HG03064 (cell line): ENCODE results near the gene CPA1.
"Not testable (repeated sequence)": the region's sequence is repeated elsewhere in the genome, so short reads cannot be mapped to it uniquely, and the experiment has no call there.

Experiments used
- ATAC-seq: cut with Tn5 transposase; IDR thresholded peaks from one replicate; pipeline ENCODE4 v1.9.1; 2021; ENCODE audit warnings: low read depth; ENCODE audit not compliant: unreplicated experiment

Gene CPA1

GRCh38 chr7:130371046-130371445 lies 9.2 kb upstream of the CPA1 start:
- no peak for ATAC-seq

- ATAC-seq = no peak
Measured at GRCh38 chr7:130372402-130373165, 7.7 kb upstream of the CPA1 start.

GRCh38 chr7:130374507-130374906 lies 5.8 kb upstream of the CPA1 start:
- ATAC-seq = no peak

- not testable (repeated sequence) for ATAC-seq
Measured at GRCh38 chr7:130376461-130376860, 3.8 kb upstream of the CPA1 start.

GRCh38 chr7:130377178-130377577 lies 3.1 kb upstream of the CPA1 start:
- no peak for ATAC-seq

GRCh38 chr7:130379019-130379418 lies 1.3 kb upstream of the CPA1 start:
- no peak for ATAC-seq

GRCh38 chr7:130379532-130379920 lies 768 bp upstream of the CPA1 start:
- no peak for ATAC-seq

GRCh38 chr7:130380861-130381455 lies 664 bp downstream of the CPA1 start:
- no peak for ATAC-seq

- no peak for ATAC-seq
Measured at GRCh38 chr7:130381468-130382312, 1.4 kb downstream of the CPA1 start.

- ATAC-seq = no peak
Measured at GRCh38 chr7:130383187-130383980, 3.1 kb downstream of the CPA1 start.

- no peak for ATAC-seq
Measured at GRCh38 chr7:130384371-130384801, 4.1 kb downstream of the CPA1 start.

- no peak for ATAC-seq
Measured at GRCh38 chr7:130384841-130385599, 4.7 kb downstream of the CPA1 start.

GRCh38 chr7:130385600-130386066 lies 5.3 kb downstream of the CPA1 start:
- ATAC-seq = no peak

- no peak for ATAC-seq
Measured at GRCh38 chr7:130386876-130387275, 6.6 kb downstream of the CPA1 start.

GRCh38 chr7:130387306-130387627 lies 7.0 kb downstream of the CPA1 start:
- ATAC-seq = no peak

GRCh38 chr7:130387628-130388403 lies 7.5 kb downstream of the CPA1 start:
- ATAC-seq = no peak

GRCh38 chr7:130388671-130389070 lies 8.4 kb downstream of the CPA1 start:
- ATAC-seq = no peak

GRCh38 chr7:130390486-130390885 lies 10.2 kb downstream of the CPA1 start:
- ATAC-seq = no peak

GRCh38 chr7:130393101-130393561 lies 12.8 kb downstream of the CPA1 start:
- ATAC-seq = no peak
